Lower leg skin (tissue), 3 donors: ENCODE measurements around the gene EML2.

Source experiments
- CTCF ChIP-seq, 3 donors: fragments of 450-650 bp; IDR thresholded peaks; one replicate each; pipeline ENCODE4 v1.5.1; 2016; ENCODE audit warnings: antibody characterized with exemption in 3 of 3, mild to moderate bottlenecking in 3 of 3, moderate library complexity in 2 of 3
- POLR2A ChIP-seq, 2 donors: fragments of 450-650 bp; IDR thresholded peaks; one replicate each; pipeline ENCODE4 v1.6.1; 2016 to 2017; ENCODE audit warnings: antibody characterized with exemption in 2 of 2, mild to moderate bottlenecking in 1 of 2, moderate library complexity in 1 of 2

GRCh38 chr19:45560686-45561085, 78.5 kb downstream of the EML2 start:
- no peak for TF ChIP-seq CTCF (IDR thresholded peaks at IDR 0.05)
- TF ChIP-seq POLR2A (IDR thresholded peaks at IDR 0.05): no peak
